Measurements from ENCODE around the gene ETFRF1.
A peak's percentile ranks its signal among the peaks of the same experiment; 100 is the strongest.

The ETFRF1 gene

DNA sequence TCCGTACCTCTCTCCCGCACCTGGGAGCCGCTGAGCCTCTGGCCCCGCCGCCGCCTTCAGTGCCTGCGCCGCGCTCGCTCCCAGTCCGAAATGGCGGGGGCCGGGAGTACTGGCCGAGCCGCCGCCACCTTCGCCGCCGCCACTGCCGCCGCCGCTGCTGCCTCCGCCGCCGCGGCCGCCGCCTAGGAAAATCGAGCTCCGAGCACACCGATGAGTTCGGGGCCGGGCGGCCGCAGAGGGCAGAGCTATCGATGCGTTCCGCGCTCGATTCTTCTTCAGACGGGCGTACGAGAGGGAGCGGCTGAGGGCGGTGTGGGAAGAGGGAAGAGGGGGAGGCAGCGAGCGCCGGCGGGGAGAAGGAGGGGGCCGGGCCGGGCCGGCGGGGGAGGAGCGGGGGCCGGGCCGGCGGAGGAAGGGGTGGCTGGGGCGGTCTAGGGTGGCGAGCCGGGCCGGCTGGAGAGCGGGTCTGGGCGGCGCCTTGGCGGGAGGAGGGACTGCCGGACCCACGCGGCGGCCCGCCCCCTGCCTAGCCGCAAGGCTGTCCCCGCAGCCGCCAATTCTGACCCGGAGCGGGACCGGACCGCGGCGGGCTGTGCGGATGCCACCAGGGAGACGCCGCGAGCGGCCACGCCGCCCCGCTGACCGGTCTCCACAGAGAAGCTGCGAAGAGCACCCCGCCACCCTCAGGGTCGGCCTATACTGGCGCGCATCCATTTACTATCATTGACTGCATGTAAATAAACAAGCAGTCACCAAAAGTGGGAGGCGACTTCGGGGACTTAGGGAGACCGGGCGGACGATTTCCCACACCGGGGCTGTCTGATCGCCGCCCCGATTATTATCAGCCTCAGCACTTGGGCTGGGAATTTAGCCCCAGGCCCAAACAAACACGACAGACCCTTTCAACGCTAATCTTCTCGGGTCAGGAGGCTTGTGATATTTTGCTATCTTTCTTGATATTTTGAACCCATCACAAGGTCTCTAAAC lies 56.0 kb downstream of the ETFRF1 start, which contains the start of gene KRAS (continued):
- peak; percentile 76 for TF ChIP-seq SP7 (tag by site-specific recombination; IDR thresholded peaks at IDR 0.05)
- peak; percentile 100 for TF ChIP-seq ZNF610 (tag by site-specific recombination; IDR thresholded peaks at IDR 0.05; ENCODE audit: borderline replicate concordance)
- no peak for TF ChIP-seq ZNF354C (tag by site-specific recombination; IDR thresholded peaks at IDR 0.05; ENCODE audit: borderline replicate concordance, low read depth)
- TF ChIP-seq ZNF629 (tag by site-specific recombination; IDR thresholded peaks at IDR 0.05): 0 out of 2 replicates have a peak, but pooled peaks have one; percentile 9
- no peak for TF ChIP-seq REPIN1 (tag by site-specific recombination; IDR thresholded peaks at IDR 0.05; ENCODE audit: low read depth)
- TF ChIP-seq, protein P1, sequence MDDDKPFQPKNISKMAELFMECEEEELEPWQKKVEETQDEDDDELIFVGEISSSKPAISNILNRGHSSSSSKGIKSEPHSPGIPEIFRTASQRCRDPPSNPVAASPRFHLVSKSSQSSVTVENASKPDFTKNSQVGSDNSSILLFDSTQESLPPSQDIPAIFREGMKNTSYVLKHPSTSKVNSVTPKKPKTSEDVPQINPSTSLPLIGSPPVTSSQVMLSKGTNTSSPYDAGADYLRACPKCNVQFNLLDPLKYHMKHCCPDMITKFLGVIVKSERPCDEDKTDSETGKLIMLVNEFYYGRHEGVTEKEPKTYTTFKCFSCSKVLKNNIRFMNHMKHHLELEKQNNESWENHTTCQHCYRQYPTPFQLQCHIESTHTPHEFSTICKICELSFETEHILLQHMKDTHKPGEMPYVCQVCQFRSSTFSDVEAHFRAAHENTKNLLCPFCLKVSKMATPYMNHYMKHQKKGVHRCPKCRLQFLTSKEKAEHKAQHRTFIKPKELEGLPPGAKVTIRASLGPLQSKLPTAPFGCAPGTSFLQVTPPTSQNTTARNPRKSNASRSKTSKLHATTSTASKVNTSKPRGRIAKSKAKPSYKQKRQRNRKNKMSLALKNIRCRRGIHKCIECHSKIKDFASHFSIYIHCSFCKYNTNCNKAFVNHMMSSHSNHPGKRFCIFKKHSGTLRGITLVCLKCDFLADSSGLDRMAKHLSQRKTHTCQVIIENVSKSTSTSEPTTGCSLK (tag by site-specific recombination; IDR thresholded peaks at IDR 0.05): no peak
- no peak for TF ChIP-seq ZNF621 (tag by site-specific recombination; IDR thresholded peaks at IDR 0.05)
- TF ChIP-seq WT1 (tag by site-specific recombination; IDR thresholded peaks at IDR 0.05): peak; percentile 35; the same call in 1 of the 2 replicates
- TF ChIP-seq, protein P2, sequence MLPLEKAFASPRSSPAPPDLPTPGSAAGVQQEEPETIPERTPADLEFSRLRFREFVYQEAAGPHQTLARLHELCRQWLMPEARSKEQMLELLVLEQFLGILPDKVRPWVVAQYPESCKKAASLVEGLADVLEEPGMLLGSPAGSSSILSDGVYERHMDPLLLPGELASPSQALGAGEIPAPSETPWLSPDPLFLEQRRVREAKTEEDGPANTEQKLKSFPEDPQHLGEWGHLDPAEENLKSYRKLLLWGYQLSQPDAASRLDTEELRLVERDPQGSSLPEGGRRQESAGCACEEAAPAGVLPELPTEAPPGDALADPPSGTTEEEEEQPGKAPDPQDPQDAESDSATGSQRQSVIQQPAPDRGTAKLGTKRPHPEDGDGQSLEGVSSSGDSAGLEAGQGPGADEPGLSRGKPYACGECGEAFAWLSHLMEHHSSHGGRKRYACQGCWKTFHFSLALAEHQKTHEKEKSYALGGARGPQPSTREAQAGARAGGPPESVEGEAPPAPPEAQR (tag by site-specific recombination; IDR thresholded peaks at IDR 0.05): 0 out of 2 replicates have a peak, but pooled peaks have one; percentile 22
- no peak for TF ChIP-seq ZFP3 (tag by site-specific recombination; IDR thresholded peaks at IDR 0.05; ENCODE audit: low read depth)
- TF ChIP-seq, protein P3, sequence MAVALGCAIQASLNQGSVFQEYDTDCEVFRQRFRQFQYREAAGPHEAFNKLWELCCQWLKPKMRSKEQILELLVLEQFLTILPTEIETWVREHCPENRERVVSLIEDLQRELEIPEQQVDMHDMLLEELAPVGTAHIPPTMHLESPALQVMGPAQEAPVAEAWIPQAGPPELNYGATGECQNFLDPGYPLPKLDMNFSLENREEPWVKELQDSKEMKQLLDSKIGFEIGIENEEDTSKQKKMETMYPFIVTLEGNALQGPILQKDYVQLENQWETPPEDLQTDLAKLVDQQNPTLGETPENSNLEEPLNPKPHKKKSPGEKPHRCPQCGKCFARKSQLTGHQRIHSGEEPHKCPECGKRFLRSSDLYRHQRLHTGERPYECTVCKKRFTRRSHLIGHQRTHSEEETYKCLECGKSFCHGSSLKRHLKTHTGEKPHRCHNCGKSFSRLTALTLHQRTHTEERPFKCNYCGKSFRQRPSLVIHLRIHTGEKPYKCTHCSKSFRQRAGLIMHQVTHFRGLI (tag by site-specific recombination; IDR thresholded peaks at IDR 0.05): no peak

DNA sequence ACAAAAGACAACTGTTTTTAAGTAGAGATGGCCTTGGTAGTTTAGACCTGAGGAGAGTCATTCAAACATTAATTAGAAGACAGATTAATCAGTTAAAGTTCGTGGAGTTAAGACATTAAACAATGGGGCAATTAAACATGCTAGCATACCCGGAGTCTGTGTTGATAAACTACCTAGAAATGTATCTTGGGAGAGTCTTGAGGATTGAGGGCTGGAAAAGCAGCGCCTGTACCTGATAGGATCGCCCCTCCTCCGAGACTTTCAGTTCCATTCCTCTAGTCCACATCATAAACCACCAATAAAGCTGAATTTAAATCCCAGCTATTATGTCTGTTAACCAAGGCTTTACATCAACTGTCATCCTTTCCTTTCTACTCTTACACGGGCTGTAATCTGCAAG lies 56.7 kb downstream of the ETFRF1 start:
- H3K4me3 ChIP-seq (ENCODE audit: low read depth, low read length): no peak overlapping the region; the same call in 1 of the 2 replicates
- H3K27ac ChIP-seq (ENCODE audit: extremely low read depth, low read depth, low read length): peak overlapping the region; percentile 42; the same call in 1 of the 2 replicates
- peaks cover 4% of the 10 kb centered on the region in 2 experiments; a peak in 2 of 3 replicates for H3K36me3 ChIP-seq (ENCODE audit: control insufficient read depth in 2 of 2, insufficient read depth in 1 of 2, low read length in 2 of 2)
- ChIA-PET CTCF (interaction anchor here (1.1 kb wide), 1 partner anchor 136 kb away, joined by 3 read pairs; no protein-coding TSS in a partner anchor), POLR2A (interaction anchor here (1.4 kb wide), 1 partner anchor 18 kb away, joined by 4 read pairs; no protein-coding TSS in a partner anchor)
- no peaks in the 10 kb centered on the region for H3K9me3 ChIP-seq (ENCODE audit: control insufficient read depth, insufficient read depth, low read depth, low read length)
- TF ChIP-seq ZBTB20 (tag by site-specific recombination; IDR thresholded peaks at IDR 0.05) (peak; percentile 52), ZNF335 (tag by site-specific recombination; conservative IDR thresholded peaks at IDR 0.05) (0 out of 2 replicates have a peak, but pooled peaks have one; percentile 15)
- TF ChIP-seq, protein P4, sequence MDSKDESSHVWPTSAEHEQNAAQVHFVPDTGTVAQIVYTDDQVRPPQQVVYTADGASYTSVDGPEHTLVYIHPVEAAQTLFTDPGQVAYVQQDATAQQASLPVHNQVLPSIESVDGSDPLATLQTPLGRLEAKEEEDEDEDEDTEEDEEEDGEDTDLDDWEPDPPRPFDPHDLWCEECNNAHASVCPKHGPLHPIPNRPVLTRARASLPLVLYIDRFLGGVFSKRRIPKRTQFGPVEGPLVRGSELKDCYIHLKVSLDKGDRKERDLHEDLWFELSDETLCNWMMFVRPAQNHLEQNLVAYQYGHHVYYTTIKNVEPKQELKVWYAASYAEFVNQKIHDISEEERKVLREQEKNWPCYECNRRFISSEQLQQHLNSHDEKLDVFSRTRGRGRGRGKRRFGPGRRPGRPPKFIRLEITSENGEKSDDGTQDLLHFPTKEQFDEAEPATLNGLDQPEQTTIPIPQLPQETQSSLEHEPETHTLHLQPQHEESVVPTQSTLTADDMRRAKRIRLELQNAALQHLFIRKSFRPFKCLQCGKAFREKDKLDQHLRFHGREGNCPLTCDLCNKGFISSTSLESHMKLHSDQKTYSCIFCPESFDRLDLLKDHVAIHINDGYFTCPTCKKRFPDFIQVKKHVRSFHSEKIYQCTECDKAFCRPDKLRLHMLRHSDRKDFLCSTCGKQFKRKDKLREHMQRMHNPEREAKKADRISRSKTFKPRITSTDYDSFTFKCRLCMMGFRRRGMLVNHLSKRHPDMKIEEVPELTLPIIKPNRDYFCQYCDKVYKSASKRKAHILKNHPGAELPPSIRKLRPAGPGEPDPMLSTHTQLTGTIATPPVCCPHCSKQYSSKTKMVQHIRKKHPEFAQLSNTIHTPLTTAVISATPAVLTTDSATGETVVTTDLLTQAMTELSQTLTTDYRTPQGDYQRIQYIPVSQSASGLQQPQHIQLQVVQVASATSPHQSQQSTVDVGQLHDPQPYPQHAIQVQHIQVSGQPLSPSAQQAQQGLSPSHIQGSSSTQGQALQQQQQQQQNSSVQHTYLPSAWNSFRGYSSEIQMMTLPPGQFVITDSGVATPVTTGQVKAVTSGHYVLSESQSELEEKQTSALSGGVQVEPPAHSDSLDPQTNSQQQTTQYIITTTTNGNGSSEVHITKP (tag by site-specific recombination; IDR thresholded peaks at IDR 0.05): peak; percentile 76
- TF ChIP-seq, protein P5, sequence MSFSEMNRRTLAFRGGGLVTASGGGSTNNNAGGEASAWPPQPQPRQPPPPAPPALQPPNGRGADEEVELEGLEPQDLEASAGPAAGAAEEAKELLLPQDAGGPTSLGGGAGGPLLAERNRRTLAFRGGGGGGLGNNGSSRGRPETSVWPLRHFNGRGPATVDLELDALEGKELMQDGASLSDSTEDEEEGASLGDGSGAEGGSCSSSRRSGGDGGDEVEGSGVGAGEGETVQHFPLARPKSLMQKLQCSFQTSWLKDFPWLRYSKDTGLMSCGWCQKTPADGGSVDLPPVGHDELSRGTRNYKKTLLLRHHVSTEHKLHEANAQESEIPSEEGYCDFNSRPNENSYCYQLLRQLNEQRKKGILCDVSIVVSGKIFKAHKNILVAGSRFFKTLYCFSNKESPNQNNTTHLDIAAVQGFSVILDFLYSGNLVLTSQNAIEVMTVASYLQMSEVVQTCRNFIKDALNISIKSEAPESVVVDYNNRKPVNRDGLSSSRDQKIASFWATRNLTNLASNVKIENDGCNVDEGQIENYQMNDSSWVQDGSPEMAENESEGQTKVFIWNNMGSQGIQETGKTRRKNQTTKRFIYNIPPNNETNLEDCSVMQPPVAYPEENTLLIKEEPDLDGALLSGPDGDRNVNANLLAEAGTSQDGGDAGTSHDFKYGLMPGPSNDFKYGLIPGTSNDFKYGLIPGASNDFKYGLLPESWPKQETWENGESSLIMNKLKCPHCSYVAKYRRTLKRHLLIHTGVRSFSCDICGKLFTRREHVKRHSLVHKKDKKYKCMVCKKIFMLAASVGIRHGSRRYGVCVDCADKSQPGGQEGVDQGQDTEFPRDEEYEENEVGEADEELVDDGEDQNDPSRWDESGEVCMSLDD (tag by site-specific recombination; IDR thresholded peaks at IDR 0.05): no peak
- peaks cover 3% of the 10 kb centered on the region; the same call in 1 of the 2 replicates for H3K4me1 ChIP-seq (ENCODE audit: control insufficient read depth, insufficient read depth, low read length)
